Heart left ventricle (tissue), 16 donors: ENCODE results near the gene CHST4. TPM values are rescaled to one million over a fixed set of nuclear protein-coding genes. Genes with fewer than 3 reads are reported as not detected.

ENCODE experiments used
- ATAC-seq, 4 donors: fragments of 200-7000 bp; cut with Tn5 transposase; one replicate each; pipeline ENCODE4 v1.9.1; 2020 to 2022; ENCODE audit warnings: moderate library complexity in 4 of 4, mild to moderate bottlenecking in 3 of 4, moderate number of reproducible peaks in 1 of 4
- DNase-seq, 5 donors: peaks; one replicate each; pipeline ENCODE4 v3.0.0-alpha.2; 2020
- H3K27ac ChIP-seq, 12 donors: fragments of 200-600 bp; sonication (generic) in 4 of 12; one replicate each; pipeline versions ENCODE4 v1.5.0 to v1.8.0; 2016 to 2022; ENCODE audit warnings: mild to moderate bottlenecking in 2 of 12
- H3K27me3 ChIP-seq, 9 donors: fragments of 200-600 bp; sonication (generic) in 2 of 9; one replicate each; pipeline versions ENCODE4 v1.5.1 to v1.8.0; 2016 to 2022; ENCODE audit warnings: mild to moderate bottlenecking in 3 of 9
- H3K36me3 ChIP-seq, 9 donors: fragments of 200-600 bp; sonication (generic) in 2 of 9; one replicate each; pipeline versions ENCODE4 v1.5.0 to v1.8.0; 2018 to 2022; ENCODE audit warnings: mild to moderate bottlenecking in 2 of 9
- H3K4me1 ChIP-seq, 12 donors: fragments of 200-600 bp; sonication (generic) in 4 of 12; one replicate each; pipeline versions ENCODE4 v1.5.0 to v1.8.0; 2016 to 2022; ENCODE audit warnings: mild to moderate bottlenecking in 3 of 12
- H3K4me3 ChIP-seq, 12 donors: fragments of 200-600 bp; sonication (generic) in 4 of 12; one replicate each; pipeline versions ENCODE4 v1.5.0 to v1.8.0; 2017 to 2022; ENCODE audit warnings: mild to moderate bottlenecking in 9 of 12, moderate library complexity in 4 of 12
- H3K9me3 ChIP-seq, 12 donors: fragments of 200-600 bp; sonication (generic) in 4 of 12; one replicate each; pipeline versions ENCODE4 v1.5.0 to v1.8.0; 2016 to 2022; ENCODE audit warnings: mild to moderate bottlenecking in 1 of 12
- POLR2A ChIP-seq, 2 donors: fragments of 450-650 bp; IDR thresholded peaks; one replicate each; pipeline ENCODE4 v1.6.1; 2017; ENCODE audit warnings: antibody characterized with exemption in 2 of 2, mild to moderate bottlenecking in 2 of 2, moderate library complexity in 2 of 2
- WGBS, 4 donors: extraction: QIAGEN DNeasy Blood & Tissue Kit in 2 of 4; methylation state at CpG; one replicate each; pipeline versions ENCODE4 v1.1.5 to v1.1.7; 2013 to 2018; 5-methylcytosine and 5-hydroxymethylcytosine counted together
- intact Hi-C, 10 donors: fragments of 100-400 bp; cut with DNase I; formaldehyde crosslinking; loops; one replicate each; pipeline versions ENCODE4 v1.11.1 to v1.14.2; 2022
- polyA plus RNA-seq, 2 donors: library from polyadenylated mRNA; stranded (reverse); fragments of 200-250 nt; gene quantifications; one replicate each; pipeline ENCODE4 v1.2.3, GENCODE V29; 2013
- total RNA-seq, 9 donors: library from RNA; depleted of rRNA in 2 of 9; stranded (reverse); fragments of >200 nt in 2 of 9; fragmentation: NEBNext Ultra II Directional in 3 of 9; extraction: Animal tissue kit (Norgen Biotek cat#: 25700) in 3 of 9; gene quantifications; one replicate each; pipeline versions ENCODE4 v1.1.0 to v1.2.4, GENCODE V29; 2016 to 2023
- TF ChIP-seq, protein P1 (sequence below), 12 donors: fragments of 200-600 bp; sonication (generic) in 4 of 12; IDR thresholded peaks; one replicate each; pipeline versions ENCODE4 v1.5.0 to v1.8.0; 2018 to 2022; ENCODE audit warnings: antibody characterized with exemption in 12 of 12, mild to moderate bottlenecking in 5 of 12
- donor health status: ischemic (EF 13 %, LVEDD 7.1; RV severe dilation, severe dysfunction).
- donor health status: healthy with polysubstance abuse.
- donor health status: DM: no; HTN: yes; CAD: no.
- donor health status: DM: no; HTN: no; CAD: no.
- donor health status: ischemic (EF 25% LVEDD 6.9; RV normal size, moderate dysfunction).
- donor health status: ischemic (EF 25% LVEDD 5.7; RV mildly dilated, moderate dysfunction).
- donor health status: healthy.
- donor health status: DM: yes; HTN: yes; CAD: no.
- donor health status: ischemic (EF 35%, LVEDD 5.7; RV mildly dilated, moderate dysfunction).
- donor health status: nonischemic (EF 11% LVEDD 7.7; RV severe dilation, severe dysfunction).
- donor health status: DM: yes; HTN: yes; CAD: no.
- donor health status: PGD.
- donor health status: ischemic (EF 29% LVEDD 5.4; RV normal size, mild dysfunction).
- donor health status: nonischemic (EF 23%, LVEDD 6.1; RV moderate dilation, normal function).

Gene CHST4
- total and polyA plus RNA-seq, 11 donors: 0.57 TPM; not detected in 10

DNA sequence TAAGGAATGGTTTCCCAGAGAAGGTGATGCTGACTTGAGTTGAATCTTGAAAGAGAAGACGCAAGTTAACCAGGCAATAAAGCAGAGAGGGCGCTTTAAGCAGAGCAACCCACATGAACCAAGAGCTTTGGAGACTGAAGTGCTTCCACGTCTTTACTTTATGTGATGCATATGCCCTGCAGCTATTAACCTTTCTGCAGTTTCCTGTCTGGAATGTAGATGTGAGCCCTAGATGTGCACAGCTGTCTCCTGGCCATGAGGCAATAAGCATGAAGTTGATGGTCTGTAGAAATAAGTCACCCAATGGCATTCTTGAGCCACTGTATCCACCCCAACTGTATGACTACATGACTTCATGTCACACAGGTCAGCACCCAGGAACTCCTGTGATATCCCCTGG is 5.7 kb upstream of the CHST4 start:
- no peak for DNase-seq
- intact Hi-C loops: no loop called here
- TF ChIP-seq POLR2A (IDR thresholded peaks at IDR 0.05): no peak
- no peak overlapping the region for H3K4me3 ChIP-seq
- WGBS, 4 donors: 63 to 81% (median 81%) methylated on average over 3 of the region's 3 CpGs
- no peaks in the 10 kb centered on the region for H3K36me3 ChIP-seq
- ATAC-seq: no peak
- no peak overlapping the region for H3K27ac ChIP-seq
- H3K4me1 ChIP-seq: no peaks in the 10 kb centered on the region
- H3K9me3 ChIP-seq: no peaks in the 10 kb centered on the region
- H3K27me3 ChIP-seq: peaks cover 0 to 12% (median 0%) of the 10 kb centered on the region in 9 donors

DNA sequence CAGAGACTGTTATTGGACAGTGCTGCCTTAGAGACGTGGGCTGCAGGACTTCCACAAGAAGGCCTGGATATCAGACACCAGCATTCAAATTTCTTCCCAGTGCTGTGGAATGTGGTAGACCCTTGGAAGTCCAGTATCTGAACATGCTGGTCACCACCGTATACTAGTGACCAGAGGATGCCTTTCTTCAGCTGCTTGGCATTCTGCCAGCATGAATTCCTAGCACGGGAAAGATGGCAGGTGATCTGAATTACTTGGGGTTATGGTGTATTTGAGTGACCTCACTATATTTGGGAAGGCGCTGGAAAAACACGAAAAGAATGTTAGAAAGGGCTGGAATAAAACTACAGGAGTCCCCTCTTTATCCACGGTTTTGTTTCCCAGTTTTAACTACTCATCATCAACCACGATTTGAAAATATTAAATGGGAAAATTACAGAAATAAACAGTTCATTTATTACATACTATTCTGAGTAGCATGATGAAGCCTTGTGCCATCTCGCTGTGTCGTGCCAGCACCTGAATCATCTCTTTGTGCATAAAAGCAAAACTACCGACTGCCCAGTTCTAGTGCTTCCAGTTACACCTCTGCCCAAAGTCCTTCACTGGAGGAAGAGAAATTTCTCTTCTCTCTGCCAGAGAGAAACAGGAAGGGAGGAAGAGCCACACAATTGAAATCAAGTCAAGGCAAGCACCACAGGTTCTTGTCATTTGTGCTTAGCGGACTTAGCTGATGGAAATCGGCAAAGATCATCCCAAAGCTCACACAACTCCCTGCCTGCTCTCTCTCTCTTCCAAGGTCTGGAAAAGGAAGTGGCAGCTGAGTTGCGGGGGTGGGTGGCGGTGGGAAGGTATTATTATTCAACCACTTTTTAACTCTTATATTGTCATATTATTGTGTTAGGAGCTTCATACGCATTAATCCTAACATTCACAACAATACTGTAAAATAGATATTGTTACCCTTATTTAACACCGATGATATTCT is 1.4 kb upstream of the CHST4 start:
- Histone ChIP-seq H3K4me3 (no peak overlapping the region), H3K4me1 (peaks cover 0 to 6% (median 0%) of the 10 kb centered on the region in 12 donors), H3K36me3 (no peaks in the 10 kb centered on the region), H3K9me3 (no peaks in the 10 kb centered on the region), H3K27me3 (peaks cover 0 to 46% (median 8%) of the 10 kb centered on the region in 9 donors), H3K27ac (no peak overlapping the region)
- ATAC-seq (no peak), DNase-seq (no peak)
- intact Hi-C loops: no loop called here
- WGBS, 4 donors: 49 to 55% (median 53%) methylated on average over 16 of the region's 16 CpGs
- no peak for TF ChIP-seq POLR2A (IDR thresholded peaks at IDR 0.05)
- TF ChIP-seq, protein P1, sequence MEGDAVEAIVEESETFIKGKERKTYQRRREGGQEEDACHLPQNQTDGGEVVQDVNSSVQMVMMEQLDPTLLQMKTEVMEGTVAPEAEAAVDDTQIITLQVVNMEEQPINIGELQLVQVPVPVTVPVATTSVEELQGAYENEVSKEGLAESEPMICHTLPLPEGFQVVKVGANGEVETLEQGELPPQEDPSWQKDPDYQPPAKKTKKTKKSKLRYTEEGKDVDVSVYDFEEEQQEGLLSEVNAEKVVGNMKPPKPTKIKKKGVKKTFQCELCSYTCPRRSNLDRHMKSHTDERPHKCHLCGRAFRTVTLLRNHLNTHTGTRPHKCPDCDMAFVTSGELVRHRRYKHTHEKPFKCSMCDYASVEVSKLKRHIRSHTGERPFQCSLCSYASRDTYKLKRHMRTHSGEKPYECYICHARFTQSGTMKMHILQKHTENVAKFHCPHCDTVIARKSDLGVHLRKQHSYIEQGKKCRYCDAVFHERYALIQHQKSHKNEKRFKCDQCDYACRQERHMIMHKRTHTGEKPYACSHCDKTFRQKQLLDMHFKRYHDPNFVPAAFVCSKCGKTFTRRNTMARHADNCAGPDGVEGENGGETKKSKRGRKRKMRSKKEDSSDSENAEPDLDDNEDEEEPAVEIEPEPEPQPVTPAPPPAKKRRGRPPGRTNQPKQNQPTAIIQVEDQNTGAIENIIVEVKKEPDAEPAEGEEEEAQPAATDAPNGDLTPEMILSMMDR (IDR thresholded peaks at IDR 0.05): no peak

DNA sequence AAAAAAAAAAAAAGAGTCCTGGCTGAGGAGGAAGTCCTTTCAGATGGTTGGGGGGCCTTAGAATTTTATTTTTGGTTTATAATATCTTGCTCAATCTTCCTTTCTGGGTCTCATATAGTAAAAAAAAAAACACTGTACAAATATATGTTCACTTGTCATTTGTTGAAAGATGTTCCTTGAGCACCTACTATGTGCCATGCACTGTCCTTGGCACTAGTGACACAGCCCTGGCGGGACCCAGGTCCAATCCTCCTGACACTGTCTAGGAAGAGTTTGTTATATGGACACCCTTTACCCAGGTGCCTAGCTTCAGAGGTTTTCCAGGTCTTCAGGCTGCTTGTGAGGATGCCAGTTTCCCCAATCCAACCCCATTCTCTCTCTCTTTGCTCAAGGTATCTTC is 2.0 kb downstream of the CHST4 start:
- DNase-seq: no peak
- TF ChIP-seq, protein P1 (IDR thresholded peaks at IDR 0.05): no peak
- no peak for TF ChIP-seq POLR2A (IDR thresholded peaks at IDR 0.05)
- 74 to 86% (median 80%) methylated on average over 1 of the region's 1 CpG for WGBS, 4 donors
- peaks cover 0 to 61% (median 9%) of the 10 kb centered on the region in 9 donors for H3K27me3 ChIP-seq
- no peak overlapping the region for H3K27ac ChIP-seq
- H3K9me3 ChIP-seq: no peaks in the 10 kb centered on the region
- no peak overlapping the region for H3K4me3 ChIP-seq
- ATAC-seq: no peak
- intact Hi-C loops: no loop called here
- no peaks in the 10 kb centered on the region for H3K36me3 ChIP-seq
- peaks cover 0 to 6% (median 0%) of the 10 kb centered on the region in 12 donors for H3K4me1 ChIP-seq

DNA sequence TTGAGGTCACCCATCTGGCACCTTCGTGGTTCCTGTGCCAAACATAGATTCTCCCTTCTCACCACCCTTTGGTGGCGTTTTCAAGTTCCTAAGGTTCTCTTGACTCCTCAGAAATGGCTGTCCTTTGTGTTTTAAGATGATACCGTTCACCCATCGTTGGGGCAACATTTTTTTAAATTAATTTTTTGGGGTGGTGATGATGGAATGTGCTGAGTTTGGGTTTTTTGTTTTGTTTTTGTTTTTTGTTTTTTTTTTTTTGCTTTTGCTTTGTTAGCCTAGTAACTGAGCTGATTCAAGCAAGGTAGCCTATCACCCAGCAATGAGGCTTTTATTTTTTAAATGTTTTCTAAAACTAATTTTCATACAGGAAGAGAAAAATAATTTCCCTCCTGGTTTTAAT is 2.6 kb downstream of the CHST4 start:
- 54 to 71% (median 69%) methylated on average over 4 of the region's 4 CpGs for WGBS, 4 donors
- no peak overlapping the region for H3K4me3 ChIP-seq
- no peak overlapping the region for H3K27ac ChIP-seq
- intact Hi-C loops: no loop called here
- TF ChIP-seq, protein P1 (IDR thresholded peaks at IDR 0.05): no peak
- TF ChIP-seq POLR2A (IDR thresholded peaks at IDR 0.05): no peak
- DNase-seq (no peak), ATAC-seq (no peak)
- H3K4me1 ChIP-seq: peaks cover 0 to 6% (median 0%) of the 10 kb centered on the region in 12 donors
- no peaks in the 10 kb centered on the region for H3K36me3 ChIP-seq
- H3K27me3 ChIP-seq: peaks cover 0 to 61% (median 9%) of the 10 kb centered on the region in 9 donors
- no peaks in the 10 kb centered on the region for H3K9me3 ChIP-seq
